ENCODE data around the gene PRICKLE4.

DNA sequence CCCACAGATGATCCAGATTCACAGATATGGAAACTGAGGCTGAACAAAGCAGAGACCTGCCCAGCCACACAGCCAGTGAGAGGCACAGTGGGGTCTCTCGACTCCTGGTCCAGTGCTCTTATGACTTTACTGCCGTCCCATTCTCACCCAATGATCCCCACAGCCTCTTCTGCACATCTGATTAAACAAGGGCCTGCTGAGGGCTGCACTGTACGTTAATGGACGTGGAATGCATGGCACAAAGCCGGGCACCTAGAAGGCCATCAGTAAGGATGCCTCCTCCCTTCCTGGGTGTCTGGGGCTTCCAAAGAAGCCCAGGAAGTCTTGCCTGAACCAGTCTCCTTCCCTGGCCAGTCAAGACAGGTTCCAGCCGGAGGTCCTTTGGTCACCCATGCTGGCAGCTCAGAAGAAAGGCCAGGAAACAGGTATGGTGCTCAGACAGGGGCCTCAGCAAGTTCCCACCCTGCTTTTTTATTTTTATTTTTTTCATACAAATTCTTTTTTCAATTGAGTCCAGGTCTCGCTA lies 49.0 kb upstream of the PRICKLE4 start:
- TF ChIP-seq, protein P1, sequence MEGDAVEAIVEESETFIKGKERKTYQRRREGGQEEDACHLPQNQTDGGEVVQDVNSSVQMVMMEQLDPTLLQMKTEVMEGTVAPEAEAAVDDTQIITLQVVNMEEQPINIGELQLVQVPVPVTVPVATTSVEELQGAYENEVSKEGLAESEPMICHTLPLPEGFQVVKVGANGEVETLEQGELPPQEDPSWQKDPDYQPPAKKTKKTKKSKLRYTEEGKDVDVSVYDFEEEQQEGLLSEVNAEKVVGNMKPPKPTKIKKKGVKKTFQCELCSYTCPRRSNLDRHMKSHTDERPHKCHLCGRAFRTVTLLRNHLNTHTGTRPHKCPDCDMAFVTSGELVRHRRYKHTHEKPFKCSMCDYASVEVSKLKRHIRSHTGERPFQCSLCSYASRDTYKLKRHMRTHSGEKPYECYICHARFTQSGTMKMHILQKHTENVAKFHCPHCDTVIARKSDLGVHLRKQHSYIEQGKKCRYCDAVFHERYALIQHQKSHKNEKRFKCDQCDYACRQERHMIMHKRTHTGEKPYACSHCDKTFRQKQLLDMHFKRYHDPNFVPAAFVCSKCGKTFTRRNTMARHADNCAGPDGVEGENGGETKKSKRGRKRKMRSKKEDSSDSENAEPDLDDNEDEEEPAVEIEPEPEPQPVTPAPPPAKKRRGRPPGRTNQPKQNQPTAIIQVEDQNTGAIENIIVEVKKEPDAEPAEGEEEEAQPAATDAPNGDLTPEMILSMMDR (IDR thresholded peaks at IDR 0.05): no peak
- TF ChIP-seq POLR2AphosphoS5 (IDR thresholded peaks at IDR 0.05): no peak
- no peak for TF ChIP-seq POLR2A (IDR thresholded peaks at IDR 0.05)

Data from prostate gland (tissue), 2 donors.